Endodermal cell (in vitro differentiated cells): ENCODE measurements around the gene EIF4E2. TPM values are rescaled to one million over a fixed set of nuclear protein-coding genes. Genes with fewer than 3 reads are reported as not detected.
A peak's percentile ranks its signal among the peaks of the same experiment; 100 is the strongest.

Experiments
- DNase-seq: peaks from one replicate; pipeline ENCODE4 v3.0.0-alpha.2; 2017
- H3K27ac ChIP-seq: 2 replicates; pipeline ENCODE4 v1.5.1; 2013; ENCODE audit warnings: mild to moderate bottlenecking, low read depth, low read length, moderate library complexity
- H3K27me3 ChIP-seq: 2 replicates; pipeline ENCODE4 v1.6.1; 2013; ENCODE audit warnings: mild to moderate bottlenecking, low read length, moderate library complexity; ENCODE audit not compliant: insufficient read depth, control insufficient read depth, poor library complexity, severe bottlenecking
- H3K36me3 ChIP-seq: 2 replicates; pipeline ENCODE4 v1.7.0; 2013; ENCODE audit warnings: mild to moderate bottlenecking, low read length, moderate library complexity; ENCODE audit not compliant: control insufficient read depth, insufficient read depth
- H3K4me1 ChIP-seq: one replicate; pipeline ENCODE4 v1.7.0; 2013; ENCODE audit warnings: low read length; ENCODE audit not compliant: control insufficient read depth, insufficient read depth
- H3K4me3 ChIP-seq: 2 replicates; pipeline ENCODE4 v1.5.1; 2013; ENCODE audit warnings: mild to moderate bottlenecking, low read length, moderate library complexity
- H3K9ac ChIP-seq: 2 replicates; pipeline ENCODE4 v1.6.1; 2013; ENCODE audit warnings: mild to moderate bottlenecking, low read length, moderate library complexity; ENCODE audit not compliant: poor library complexity, severe bottlenecking; ENCODE audit errors: extremely low read depth
- H3K9me3 ChIP-seq: 2 replicates; pipeline ENCODE4 v1.6.1; 2013; ENCODE audit warnings: mild to moderate bottlenecking, low read length, moderate library complexity; ENCODE audit not compliant: control insufficient read depth
- H3K27ac Mint-ChIP-seq: 2 replicates; pipeline ENCODE4 v1.8.0; 2020; ENCODE audit warnings: mixed read lengths
- H3K27me3 Mint-ChIP-seq: 2 replicates; pipeline ENCODE4 v1.8.0; 2021; ENCODE audit warnings: mild to moderate bottlenecking, mixed read lengths; ENCODE audit not compliant: insufficient read depth
- H3K36me3 Mint-ChIP-seq: 2 replicates; pipeline ENCODE4 v1.8.0; 2020; ENCODE audit warnings: low read depth, mixed read lengths
- H3K4me1 Mint-ChIP-seq: 2 replicates; pipeline ENCODE4 v1.8.0; 2020; ENCODE audit warnings: mixed read lengths
- H3K4me3 Mint-ChIP-seq: 2 replicates; pipeline ENCODE4 v1.8.0; 2020; ENCODE audit warnings: mild to moderate bottlenecking, moderate library complexity, mixed read lengths
- H3K9me3 Mint-ChIP-seq: 2 replicates; pipeline ENCODE4 v1.8.0; 2020; ENCODE audit warnings: mild to moderate bottlenecking, mixed read lengths
- CTCF ChIP-seq: fragments of 200-600 bp; sonication (generic); conservative IDR thresholded peaks from 2 replicates; pipeline ENCODE4 v1.5.0; 2021; ENCODE audit warnings: antibody characterized with exemption, mild to moderate bottlenecking
- WGBS, 2 experiments: methylation state at CpG; one replicate each; pipeline versions ENCODE4 v1.1.5 to v1.1.7; 2013; ENCODE audit warnings: missing lambda C conversion rate in 2 of 2, mixed read lengths in 1 of 2; ENCODE audit not compliant: insufficient coverage in 1 of 2, insufficient read length in 1 of 2; 5-methylcytosine and 5-hydroxymethylcytosine counted together
- total RNA-seq, 2 donors: library from RNA; stranded (reverse); fragmentation: NEBNext Ultra II Directional in 1 of 2; extraction: Animal tissue kit (Norgen Biotek cat#: 25700) in 1 of 2; gene quantifications; 2 replicates in 1 of 2; 3 replicates in 1 of 2; pipeline ENCODE4 v1.2.1, GENCODE V29; 2021

The EIF4E2 gene
- total RNA-seq, 2 donors from 2014 or later: 105 to 116 TPM

GRCh38 chr2:232611559-232612218, 61.2 kb downstream of the EIF4E2 start:
- no peaks in the 10 kb centered on the region for H3K36me3 ChIP-seq
- no peaks in the 10 kb centered on the region for H3K27me3 Mint-ChIP-seq
- WGBS, 2 experiments: 57 to 62% methylated on average over 5 to 9 of the region's 9 CpGs
- no peaks in the 10 kb centered on the region for H3K4me1 Mint-ChIP-seq
- peak; percentile 93 for TF ChIP-seq CTCF
- no peaks in the 10 kb centered on the region for H3K4me1 ChIP-seq
- H3K4me3 ChIP-seq: no peak overlapping the region
- H3K9me3 ChIP-seq: no peaks in the 10 kb centered on the region
- H3K27ac ChIP-seq: no peak overlapping the region
- peak; percentile 91 for DNase-seq
- no peak overlapping the region for H3K9ac ChIP-seq
- H3K9me3 Mint-ChIP-seq: no peaks in the 10 kb centered on the region
- H3K27ac Mint-ChIP-seq: no peak overlapping the region
- no peak overlapping the region for H3K4me3 Mint-ChIP-seq
- no peaks in the 10 kb centered on the region for H3K27me3 ChIP-seq
- no peaks in the 10 kb centered on the region for H3K36me3 Mint-ChIP-seq

- no peaks in the 10 kb centered on the region for H3K36me3 ChIP-seq
- H3K4me3 ChIP-seq: no peak overlapping the region
- no peaks in the 10 kb centered on the region for H3K36me3 Mint-ChIP-seq
- H3K4me1 Mint-ChIP-seq: no peaks in the 10 kb centered on the region
- no peaks in the 10 kb centered on the region for H3K9me3 Mint-ChIP-seq
- no peak for DNase-seq
- no peak overlapping the region for H3K9ac ChIP-seq
- WGBS, 2 experiments: 74 to 77% methylated on average over 2 to 3 of the region's 3 CpGs
- no peaks in the 10 kb centered on the region for H3K9me3 ChIP-seq
- H3K27me3 ChIP-seq: no peaks in the 10 kb centered on the region
- H3K27ac ChIP-seq: no peak overlapping the region
- no peak for TF ChIP-seq CTCF
- H3K27me3 Mint-ChIP-seq: no peaks in the 10 kb centered on the region
- H3K27ac Mint-ChIP-seq: no peak overlapping the region
- no peak overlapping the region for H3K4me3 Mint-ChIP-seq
- H3K4me1 ChIP-seq: no peaks in the 10 kb centered on the region
Observed at GRCh38 chr2:232613538-232614134, 63.1 kb downstream of the EIF4E2 start.

- Mint-ChIP-seq H3K4me3 (no peak overlapping the region), H3K27ac (no peak overlapping the region), H3K9me3 (no peaks in the 10 kb centered on the region), H3K27me3 (no peaks in the 10 kb centered on the region), H3K4me1 (no peaks in the 10 kb centered on the region), H3K36me3 (no peaks in the 10 kb centered on the region)
- Histone ChIP-seq H3K9ac (no peak overlapping the region), H3K36me3 (no peaks in the 10 kb centered on the region), H3K27ac (no peak overlapping the region), H3K4me3 (no peak overlapping the region), H3K27me3 (no peaks in the 10 kb centered on the region), H3K9me3 (no peaks in the 10 kb centered on the region), H3K4me1 (no peaks in the 10 kb centered on the region)
- 80 to 87% methylated on average over 1 to 8 of the region's 8 CpGs for WGBS, 2 experiments
- no peak for DNase-seq
- TF ChIP-seq CTCF: no peak
Observed at GRCh38 chr2:232615339-232615738, 64.8 kb downstream of the EIF4E2 start.

Other genes starting within 250 kb of the EIF4E2 start
- gene ALPP, start 171.9 kb upstream of the EIF4E2 start, total RNA-seq: not detected
- not detected for gene ALPG, start 143.8 kb upstream of the EIF4E2 start, total RNA-seq
- gene ALPI, start 94.5 kb upstream of the EIF4E2 start, total RNA-seq: not detected
- 1 to 10 TPM; 1.6 to 4.6 TPM for gene ECEL1, start 62.9 kb upstream of the EIF4E2 start, total RNA-seq
- gene PRSS56, start 30.3 kb upstream of the EIF4E2 start, total RNA-seq: not detected
- under 1 TPM in 1 of 2 donors, not detected in 1; 0.11 TPM for gene CHRND, start 24.5 kb upstream of the EIF4E2 start, total RNA-seq
- not detected for gene CHRNG, start 11.0 kb upstream of the EIF4E2 start, total RNA-seq
- 1 to 10 TPM; 6.5 to 6.7 TPM for gene TIGD1, start 132 bp upstream of the EIF4E2 start, total RNA-seq
- gene EFHD1, start 82.9 kb downstream of the EIF4E2 start, total RNA-seq: 10 to 100 TPM in 1 of 2 donors, 1 to 10 TPM in 1; 6.8 to 12.5 TPM
- gene GIGYF2, start 146.6 kb downstream of the EIF4E2 start, total RNA-seq: 10 to 100 TPM; 62.5 to 72.3 TPM
- gene KCNJ13, start 225.9 kb downstream of the EIF4E2 start, total RNA-seq: 1 to 10 TPM in 1 of 2 donors, under 1 TPM in 1; 0.15 to 1.0 TPM